ENCODE results near the gene DOLK.
"Not testable (repeated sequence)": the region's sequence is repeated elsewhere in the genome, so short reads cannot be mapped to it uniquely, and the experiment has no call there.

Gene DOLK

GRCh38 chr9:128945798-128946501 is 1.5 kb downstream of the DOLK start:
- TF ChIP-seq POLR2A (IDR thresholded peaks at IDR 0.05; ENCODE audit: low read depth, low read length) (no peak), POLR2AphosphoS5 (IDR thresholded peaks at IDR 0.05; ENCODE audit: low read depth, low read length) (no peak), TAF1 (IDR thresholded peaks at IDR 0.05; ENCODE audit: borderline replicate concordance, low read depth, low read length) (no peak)
- DNase-seq (ENCODE audit: insufficient read length) (no peak), FAIRE-seq (no peak)

- DNase-seq (ENCODE audit: insufficient read length); FAIRE-seq: not testable (repeated sequence)
Observed at GRCh38 chr9:128944966-128945365, 2.4 kb downstream of the DOLK start.

- no peak for FAIRE-seq
- DNase-seq (ENCODE audit: insufficient read length): no peak
- TF ChIP-seq POLR2AphosphoS5 (IDR thresholded peaks at IDR 0.05; ENCODE audit: low read depth, low read length): no peak
- TF ChIP-seq TAF1 (IDR thresholded peaks at IDR 0.05; ENCODE audit: borderline replicate concordance, low read depth, low read length): no peak
- TF ChIP-seq POLR2A (IDR thresholded peaks at IDR 0.05; ENCODE audit: low read depth, low read length): no peak
Observed at GRCh38 chr9:128943832-128944620, 3.4 kb downstream of the DOLK start.

- no peak for FAIRE-seq
- DNase-seq (ENCODE audit: insufficient read length): no peak
- TF ChIP-seq TAF1 (IDR thresholded peaks at IDR 0.05; ENCODE audit: borderline replicate concordance, low read depth, low read length) (no peak), POLR2A (IDR thresholded peaks at IDR 0.05; ENCODE audit: low read depth, low read length) (no peak), POLR2AphosphoS5 (IDR thresholded peaks at IDR 0.05; ENCODE audit: low read depth, low read length) (no peak)
Observed at GRCh38 chr9:128940946-128941755, 6.3 kb downstream of the DOLK start.

GRCh38 chr9:128940271-128940921 is 7.0 kb downstream of the DOLK start:
- no peak for FAIRE-seq
- no peak for DNase-seq (ENCODE audit: insufficient read length)
- TF ChIP-seq TAF1 (IDR thresholded peaks at IDR 0.05; ENCODE audit: borderline replicate concordance, low read depth, low read length) (no peak), POLR2A (IDR thresholded peaks at IDR 0.05; ENCODE audit: low read depth, low read length) (no peak), POLR2AphosphoS5 (IDR thresholded peaks at IDR 0.05; ENCODE audit: low read depth, low read length) (no peak)

- no peak for DNase-seq (ENCODE audit: insufficient read length)
- TF ChIP-seq TAF1 (IDR thresholded peaks at IDR 0.05; ENCODE audit: borderline replicate concordance, low read depth, low read length) (no peak), POLR2A (IDR thresholded peaks at IDR 0.05; ENCODE audit: low read depth, low read length) (no peak), POLR2AphosphoS5 (IDR thresholded peaks at IDR 0.05; ENCODE audit: low read depth, low read length) (no peak)
- FAIRE-seq: no peak
Observed at GRCh38 chr9:128937310-128938165, 9.9 kb downstream of the DOLK start.

- TF ChIP-seq POLR2A (IDR thresholded peaks at IDR 0.05; ENCODE audit: low read depth, low read length): no peak
- no peak for TF ChIP-seq POLR2AphosphoS5 (IDR thresholded peaks at IDR 0.05; ENCODE audit: low read depth, low read length)
- TF ChIP-seq TAF1 (IDR thresholded peaks at IDR 0.05; ENCODE audit: borderline replicate concordance, low read depth, low read length): no peak
- DNase-seq (ENCODE audit: insufficient read length) (no peak), FAIRE-seq (no peak)
Observed at GRCh38 chr9:128936171-128936865, 11.1 kb downstream of the DOLK start.

GRCh38 chr9:128933731-128934130 is 13.7 kb downstream of the DOLK start:
- TF ChIP-seq POLR2AphosphoS5 (IDR thresholded peaks at IDR 0.05; ENCODE audit: low read depth, low read length) (no peak), POLR2A (IDR thresholded peaks at IDR 0.05; ENCODE audit: low read depth, low read length) (no peak), TAF1 (IDR thresholded peaks at IDR 0.05; ENCODE audit: borderline replicate concordance, low read depth, low read length) (no peak)
- no peak for FAIRE-seq

GRCh38 chr9:128929560-128929959 is 17.8 kb downstream of the DOLK start:
- no peak for TF ChIP-seq TAF1 (IDR thresholded peaks at IDR 0.05; ENCODE audit: borderline replicate concordance, low read depth, low read length)
- TF ChIP-seq POLR2AphosphoS5 (IDR thresholded peaks at IDR 0.05; ENCODE audit: low read depth, low read length): no peak
- TF ChIP-seq POLR2A (IDR thresholded peaks at IDR 0.05; ENCODE audit: low read depth, low read length): no peak
- no peak for FAIRE-seq
- no peak for DNase-seq (ENCODE audit: insufficient read length)

More at GRCh38 chr9:128933731-128934130, 13.7 kb downstream of the DOLK start:
- DNase-seq (ENCODE audit: insufficient read length): no peak

GRCh38 chr9:128928624-128929023 is 18.8 kb downstream of the DOLK start:
- FAIRE-seq: no peak
- no peak for TF ChIP-seq TAF1 (IDR thresholded peaks at IDR 0.05; ENCODE audit: borderline replicate concordance, low read depth, low read length)
- TF ChIP-seq POLR2AphosphoS5 (IDR thresholded peaks at IDR 0.05; ENCODE audit: low read depth, low read length): no peak
- no peak for TF ChIP-seq POLR2A (IDR thresholded peaks at IDR 0.05; ENCODE audit: low read depth, low read length)
- no peak for DNase-seq (ENCODE audit: insufficient read length)
